Muscle of back (tissue), 11 donors: ENCODE results near the gene CEP104. TPM values are rescaled to one million over a fixed set of nuclear protein-coding genes. Genes with fewer than 3 reads are reported as not detected.

ENCODE experiments used
- DNase-seq, 3 donors: peaks; one replicate each; pipeline versions ENCODE4 v3.0.0 to v3.0.0-alpha.2; 2013
- polyA plus RNA-seq, 10 donors: library from polyadenylated mRNA; unstranded; fragments of 120-200 nt; gene quantifications; one replicate each; pipeline ENCODE4 v1.2.1, GENCODE V29; 2013; ENCODE audit not compliant: insufficient read length in 10 of 10

The CEP104 gene
- polyA plus RNA-seq, 10 donors, result 14.4 to 26.8 (median 21.0) TPM

DNA sequence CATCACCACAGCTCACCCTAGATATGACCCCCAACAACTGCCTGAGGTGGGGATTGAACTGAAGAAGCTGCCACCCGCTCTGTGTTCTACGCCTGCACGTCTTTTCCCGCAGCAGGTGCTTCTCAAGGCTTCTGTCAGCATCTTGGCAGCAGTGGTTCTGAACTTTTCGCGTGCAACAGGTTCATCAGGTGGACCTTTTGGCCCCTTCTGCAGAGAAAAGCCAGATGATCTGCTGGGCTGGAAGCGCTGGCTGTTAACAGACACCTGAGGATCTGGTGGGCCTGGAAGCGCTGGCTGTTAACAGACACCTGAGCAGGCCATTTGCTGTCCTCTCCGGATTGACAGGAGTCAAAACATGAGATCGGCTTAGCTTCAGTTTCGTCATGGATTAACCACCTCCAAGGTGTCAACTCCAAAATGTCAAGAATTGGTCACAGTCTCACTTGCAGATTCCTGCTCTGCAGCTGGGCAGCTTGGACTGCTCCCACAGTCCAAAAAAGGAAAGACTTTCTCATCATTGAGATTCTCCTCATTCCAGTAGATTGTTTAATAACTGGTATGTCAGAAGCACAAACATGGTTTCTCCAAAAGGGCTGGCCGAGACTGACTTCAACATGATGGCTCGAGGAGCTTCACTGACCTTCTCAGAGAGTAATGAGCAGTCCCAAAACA lies 38.4 kb upstream of the CEP104 start:
- DNase-seq, result no peak

- no peak for DNase-seq
These were observed 37.7 kb upstream of the CEP104 start for GRCh38 chr1:3894626-3895278.

DNA sequence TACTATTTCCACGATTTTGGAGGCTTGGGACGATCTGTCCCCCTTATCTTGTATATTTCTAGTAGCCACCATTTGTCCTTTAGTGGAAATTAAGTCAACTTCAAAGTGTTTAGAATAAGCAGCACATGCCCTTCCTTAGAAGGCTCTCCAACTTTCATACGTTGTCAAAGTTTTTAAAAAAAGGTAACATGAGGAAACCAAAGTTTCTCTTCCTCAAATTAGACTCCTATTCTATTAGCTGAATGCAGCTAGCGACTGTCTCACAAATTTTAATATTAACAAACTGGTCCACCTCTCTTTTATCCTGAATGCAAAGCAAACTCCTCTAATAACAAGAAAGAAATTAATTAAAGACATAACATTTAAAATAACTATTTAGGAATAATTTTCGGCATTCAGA lies 36.2 kb upstream of the CEP104 start:
- DNase-seq, result no peak

DNA sequence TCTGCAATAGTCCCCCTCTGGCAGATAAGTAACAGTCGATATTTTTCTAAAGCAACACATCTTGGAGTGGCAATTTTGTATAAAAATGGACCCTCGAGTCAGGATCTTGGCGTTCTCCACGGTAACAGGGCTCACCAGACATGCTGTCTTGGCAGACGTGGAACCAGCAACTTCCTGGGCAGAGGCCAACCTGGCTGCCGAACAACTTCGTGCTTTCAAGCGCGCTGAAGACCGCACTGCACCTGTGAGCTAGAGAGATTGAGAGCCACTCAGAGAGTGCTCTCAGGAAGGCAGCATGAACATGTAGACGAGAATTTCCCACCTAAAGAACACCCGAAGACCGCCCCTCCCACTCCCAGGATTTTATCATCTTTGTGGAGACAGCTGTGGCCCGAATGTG lies 35.7 kb upstream of the CEP104 start:
- no peak for DNase-seq

GRCh38 chr1:3891329-3891865 lies 34.4 kb upstream of the CEP104 start:
- DNase-seq, result no peak

- no peak for DNase-seq
These were observed 33.6 kb upstream of the CEP104 start for GRCh38 chr1:3890389-3891328.

DNA sequence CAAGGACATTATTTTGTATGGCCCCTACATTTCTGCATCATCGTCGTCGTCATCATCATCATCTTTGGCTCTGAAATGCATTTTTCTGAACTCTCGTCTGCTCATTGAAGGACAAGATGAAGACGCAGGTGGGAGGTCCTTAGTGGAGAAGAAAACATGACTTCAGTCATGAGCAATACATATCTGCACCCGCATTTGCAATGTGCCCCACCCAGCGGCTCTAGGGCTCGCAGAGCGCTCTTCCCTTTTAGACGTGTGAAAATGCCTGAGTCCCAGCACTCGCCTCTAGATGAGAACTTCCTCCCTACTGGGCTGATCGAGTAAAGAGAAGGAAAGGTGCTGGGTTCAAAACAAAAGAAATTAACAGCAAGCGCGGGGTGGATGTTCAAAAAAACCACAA lies 32.9 kb upstream of the CEP104 start:
- DNase-seq, result no peak

GRCh38 chr1:3888301-3888700 lies 31.3 kb upstream of the CEP104 start:
- no peak for DNase-seq

DNA sequence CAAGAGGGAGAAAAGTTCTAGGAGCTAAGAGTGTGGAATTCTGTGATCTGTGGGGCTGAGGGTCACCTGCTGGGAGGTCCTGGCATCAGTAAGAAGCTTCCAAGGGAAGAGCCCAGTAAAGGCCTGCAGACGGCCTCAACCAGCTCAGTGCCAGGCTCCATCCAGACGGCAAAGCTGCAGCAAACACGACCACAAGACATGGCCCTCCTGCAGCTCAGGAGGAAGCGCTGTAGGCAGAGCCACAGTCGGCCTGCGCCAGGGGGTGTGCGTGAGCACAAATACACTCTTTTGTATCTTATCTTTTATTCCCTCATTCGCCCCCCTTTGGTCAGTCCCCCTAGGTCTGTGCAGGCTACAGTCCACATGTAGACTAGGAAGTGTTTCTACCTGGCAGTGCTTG lies 29.7 kb upstream of the CEP104 start:
- DNase-seq, result no peak

DNA sequence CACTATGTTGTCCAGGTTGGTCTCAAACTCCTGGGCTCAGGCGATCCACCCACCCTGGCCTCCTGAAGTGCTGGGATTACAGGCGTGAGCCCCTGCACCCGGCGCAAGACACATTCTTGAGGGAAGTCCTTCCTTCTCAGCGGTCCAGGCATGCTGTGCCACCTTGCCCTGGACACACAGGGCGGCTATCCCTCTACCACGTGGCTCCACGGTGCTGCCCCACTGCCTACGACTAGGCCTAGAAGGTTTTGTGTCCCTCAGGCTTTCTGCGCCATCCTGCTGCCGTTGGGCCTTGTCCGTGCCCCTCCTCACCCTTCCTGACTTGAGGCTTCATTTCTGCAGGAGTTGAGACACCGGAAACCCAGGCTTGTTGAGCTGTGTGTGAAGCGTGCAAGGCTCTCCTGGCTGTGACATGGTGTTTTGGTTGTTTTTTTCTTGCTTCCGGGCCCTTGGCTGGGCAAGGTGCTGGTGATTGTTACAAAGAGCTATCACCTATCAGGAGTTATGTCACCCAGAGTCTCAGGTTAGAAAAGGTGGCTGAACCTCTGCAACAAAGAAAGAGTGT lies 29.2 kb upstream of the CEP104 start:
- DNase-seq, result no peak

- DNase-seq, result no peak
These were observed 28.6 kb upstream of the CEP104 start for GRCh38 chr1:3885611-3886010.

DNA sequence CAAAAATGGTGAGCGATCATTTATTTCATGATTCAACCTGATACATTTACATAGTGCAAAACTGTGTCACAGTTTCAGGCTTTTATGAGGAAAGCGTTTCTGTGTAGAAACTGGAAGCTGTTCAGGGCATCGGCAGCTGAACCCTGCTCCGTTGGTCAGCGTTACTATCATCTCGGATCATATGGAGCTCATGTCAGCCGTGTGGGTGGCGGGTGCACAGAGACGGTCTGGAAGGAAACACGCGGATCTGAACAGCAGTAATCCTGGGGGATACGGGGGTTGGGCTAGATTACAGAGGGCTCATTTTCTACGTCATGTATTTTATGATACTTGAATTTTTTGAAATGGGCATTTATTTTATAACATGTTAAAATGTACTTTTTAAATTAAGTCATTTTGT lies 28.0 kb upstream of the CEP104 start:
- no peak for DNase-seq

- DNase-seq, result no peak
These were observed 26.3 kb upstream of the CEP104 start for GRCh38 chr1:3883194-3883925.

- no peak for DNase-seq
These were observed 24.1 kb upstream of the CEP104 start for GRCh38 chr1:3881193-3881480.

GRCh38 chr1:3880429-3881192 lies 23.6 kb upstream of the CEP104 start:
- no peak for DNase-seq

DNA sequence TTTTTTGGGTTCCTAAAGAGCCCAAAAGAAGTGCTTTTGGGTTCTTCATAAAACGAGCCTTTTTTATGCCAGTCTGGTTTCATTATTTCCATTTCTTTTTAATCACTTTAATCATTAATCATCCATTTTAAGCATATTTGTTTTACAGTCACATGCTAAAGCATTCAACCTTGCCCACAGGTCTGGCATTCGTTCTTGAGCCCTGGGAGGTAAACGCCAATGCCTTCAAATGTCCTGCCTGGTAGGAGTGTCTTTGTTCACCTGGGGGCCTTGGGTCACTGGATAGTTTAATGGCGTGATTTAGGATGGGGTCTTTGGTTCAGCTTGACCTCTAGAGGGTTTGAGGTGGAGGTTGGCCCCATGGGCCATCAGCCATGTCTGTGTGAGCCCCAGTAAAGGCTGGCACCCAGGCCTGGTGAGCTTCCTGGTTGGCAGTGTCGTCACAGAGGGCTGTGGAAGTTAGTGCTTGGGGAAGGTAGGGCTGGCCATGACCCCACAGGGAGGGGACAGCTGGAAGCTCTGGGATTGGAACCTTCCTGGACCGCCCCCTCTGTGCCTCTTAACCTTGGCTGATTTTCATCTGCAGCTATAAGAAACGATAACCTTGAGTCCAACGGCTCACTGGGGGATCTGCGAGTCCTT lies 22.9 kb upstream of the CEP104 start:
- DNase-seq, result no peak

DNA sequence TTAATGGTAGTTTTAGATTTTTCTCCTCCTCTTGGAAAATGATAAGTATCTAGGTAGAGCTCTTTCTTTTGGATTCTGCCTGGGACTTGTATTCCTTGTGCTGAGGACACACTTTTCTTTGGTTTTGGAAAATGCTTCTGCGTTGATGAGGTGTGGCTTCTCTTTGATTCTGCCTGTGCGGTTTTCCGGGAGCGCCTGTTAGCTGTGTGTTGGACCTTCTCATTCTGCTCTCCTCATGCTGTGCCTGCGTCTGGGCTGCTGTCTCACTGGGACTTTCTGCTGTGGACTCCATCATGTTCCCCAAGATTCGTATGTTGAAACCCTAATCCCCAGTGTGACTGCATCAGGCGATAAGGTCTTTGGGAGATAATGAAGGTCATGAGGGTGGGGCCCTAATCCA lies 22.1 kb upstream of the CEP104 start:
- DNase-seq, result no peak

DNA sequence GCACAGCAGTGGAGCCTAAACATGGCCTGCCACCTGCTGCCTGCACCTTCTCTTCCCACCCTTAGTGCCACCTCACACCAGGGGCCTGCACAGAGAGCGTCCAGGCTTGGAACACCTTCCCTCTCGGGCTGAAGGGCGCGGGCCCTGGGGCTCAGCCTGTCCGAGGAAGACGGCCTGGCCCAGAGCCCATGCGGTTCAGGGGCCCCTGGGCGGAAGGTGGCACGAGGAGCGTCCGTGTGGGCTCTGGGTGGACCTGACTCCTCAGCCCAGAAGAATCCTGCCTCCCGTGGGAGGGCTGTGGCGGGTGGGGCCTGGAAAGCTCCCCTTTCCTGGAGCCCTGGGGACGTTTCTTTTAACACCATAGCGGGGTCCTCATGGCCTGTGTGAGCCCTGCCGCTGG lies 19.7 kb upstream of the CEP104 start:
- DNase-seq, result no peak

GRCh38 chr1:3874736-3875135 lies 17.7 kb upstream of the CEP104 start:
- DNase-seq, result no peak

DNA sequence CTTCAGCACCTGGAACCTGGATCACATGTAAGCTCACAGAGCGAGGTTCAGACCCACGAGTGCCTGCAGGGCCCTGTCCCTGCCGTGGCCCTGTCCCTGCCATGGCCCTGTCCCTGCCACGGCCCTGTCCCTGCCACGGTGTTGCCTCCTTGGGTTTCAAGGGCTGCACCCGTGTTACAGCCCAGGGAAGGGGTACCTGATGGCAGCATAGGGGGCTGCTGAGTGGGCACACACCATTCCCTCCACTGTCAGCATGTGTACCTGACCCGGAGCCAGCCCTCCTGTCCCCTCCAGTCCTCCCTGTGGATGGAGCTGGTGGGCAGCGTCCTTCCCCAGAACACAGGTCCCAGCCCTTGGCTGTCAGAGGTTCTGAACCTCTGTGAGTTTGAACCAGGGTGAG lies 15.5 kb upstream of the CEP104 start:
- no peak for DNase-seq

DNA sequence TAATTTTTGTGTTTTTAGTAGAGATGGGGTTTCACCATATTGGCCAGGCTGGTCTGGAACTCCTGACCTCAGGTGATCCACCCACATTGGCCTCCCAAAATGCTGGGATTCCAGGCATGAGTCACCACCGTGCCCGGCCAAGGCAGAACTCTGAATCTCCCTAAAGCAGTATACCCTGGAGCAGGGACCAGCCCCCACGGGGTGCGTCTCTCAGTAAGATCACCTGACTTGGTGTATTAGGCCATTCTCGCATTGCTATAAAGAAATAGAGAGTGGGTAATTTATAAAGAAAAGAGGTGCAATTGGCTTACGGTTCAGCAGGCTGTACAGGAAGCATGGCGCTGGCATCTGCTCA lies 14.4 kb upstream of the CEP104 start:
- no peak for DNase-seq
